ENCODE data around the gene SMYD3.

DNA sequence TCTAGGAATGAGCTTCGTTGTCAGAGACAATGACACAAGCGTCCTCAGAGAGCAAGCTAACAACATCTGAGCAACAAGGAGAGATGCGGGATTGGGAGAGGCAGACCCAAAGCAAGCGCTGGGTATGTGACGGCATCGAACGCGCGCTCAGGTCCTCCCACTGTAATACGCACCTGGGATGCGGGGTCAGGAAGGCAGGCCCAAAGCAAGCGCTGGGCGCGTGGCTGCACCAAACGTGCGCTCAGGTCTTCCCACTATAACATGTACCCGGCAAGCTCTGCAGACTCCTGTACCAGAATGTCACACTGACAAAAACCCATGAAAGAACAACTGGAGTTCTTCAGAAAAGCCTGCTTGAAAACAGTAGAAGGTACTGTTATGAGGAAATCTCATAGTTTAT lies 653.8 kb downstream of the SMYD3 start:
- TF ChIP-seq RAD21 (IDR thresholded peaks at IDR 0.05; ENCODE audit: insufficient read depth, low read depth, low read length) (no peak), CREB1 (IDR thresholded peaks at IDR 0.05; ENCODE audit: low read depth) (no peak), KDM1A (IDR thresholded peaks at IDR 0.05; ENCODE audit: borderline replicate concordance) (no peak), SMC3 (IDR thresholded peaks at IDR 0.05; ENCODE audit: borderline replicate concordance, low read length) (no peak), POLR2A (IDR thresholded peaks at IDR 0.05; ENCODE audit: low read depth, low read length) (no peak), CTCF (IDR thresholded peaks at IDR 0.05 in 2 of 3, conservative IDR thresholded peaks at IDR 0.05 in 1 of 3; ENCODE audit: control insufficient read depth in 2 of 3, extremely low read depth in 1 of 3, insufficient read depth in 1 of 3, low read depth in 3 of 3, low read length in 3 of 3) (no peak), NR2C1 (IDR thresholded peaks at IDR 0.05) (no peak), USF2 (IDR thresholded peaks at IDR 0.05; ENCODE audit: borderline replicate concordance, low read depth, low read length) (no peak), SMARCA5 (IDR thresholded peaks at IDR 0.05) (no peak), POLR2AphosphoS5 (IDR thresholded peaks at IDR 0.05; ENCODE audit: low read length) (no peak), SMAD1 (IDR thresholded peaks at IDR 0.05; ENCODE audit: low read depth, partially characterized antibody) (no peak), SP1 (IDR thresholded peaks at IDR 0.05; ENCODE audit: low read depth, low read length) (no peak), HDAC2 (IDR thresholded peaks at IDR 0.05) (no peak), TAF1 (IDR thresholded peaks at IDR 0.05; ENCODE audit: borderline replicate concordance, low read depth, low read length) (no peak)
